GM19455 (cell line): ENCODE measurements around the gene DNAJB13.
"Not testable (repeated sequence)": the region's sequence is repeated elsewhere in the genome, so short reads cannot be mapped to it uniquely, and the experiment has no call there.

ENCODE experiments used
- ATAC-seq: cut with Tn5 transposase; IDR thresholded peaks from one replicate; pipeline ENCODE4 v1.9.1; 2021; ENCODE audit not compliant: unreplicated experiment

Gene DNAJB13

GRCh38 chr11:73976451-73977151, 25.8 kb downstream of the DNAJB13 start:
- no peak for ATAC-seq

GRCh38 chr11:73977856-73978519, 27.2 kb downstream of the DNAJB13 start:
- ATAC-seq: no peak

- no peak for ATAC-seq
These were observed 27.8 kb downstream of the DNAJB13 start for GRCh38 chr11:73978576-73979086.

- ATAC-seq: peak; percentile 40
These were observed 29.5 kb downstream of the DNAJB13 start for GRCh38 chr11:73980001-73980961.

GRCh38 chr11:73981051-73981805, 30.4 kb downstream of the DNAJB13 start:
- ATAC-seq: no peak

GRCh38 chr11:73982595-73982989, 31.8 kb downstream of the DNAJB13 start, which contains the start of gene UCP2:
Gene UCP2, minus strand, starts transcription at chr11:73982843. Its CDS starts 4,465 bp downstream, at chr11:73978378.
- ATAC-seq: peak; percentile 66

GRCh38 chr11:73982990-73983740, 32.3 kb downstream of the DNAJB13 start:
- ATAC-seq: peak; percentile 72

GRCh38 chr11:73983741-73984538, 33.1 kb downstream of the DNAJB13 start:
- ATAC-seq: no peak

- not testable (repeated sequence) for ATAC-seq
These were observed 34.8 kb downstream of the DNAJB13 start for GRCh38 chr11:73985661-73986060.

GRCh38 chr11:73988227-73988626, 37.4 kb downstream of the DNAJB13 start:
- ATAC-seq: no peak

GRCh38 chr11:73989156-73989555, 38.3 kb downstream of the DNAJB13 start:
- ATAC-seq: no peak

GRCh38 chr11:73990730-73991129, 39.9 kb downstream of the DNAJB13 start:
- ATAC-seq: no peak

GRCh38 chr11:73991471-73992006, 40.7 kb downstream of the DNAJB13 start:
- ATAC-seq: no peak

GRCh38 chr11:73995247-73995646, 44.4 kb downstream of the DNAJB13 start:
- ATAC-seq: no peak

GRCh38 chr11:73995731-73996130, 44.9 kb downstream of the DNAJB13 start:
- no peak for ATAC-seq

GRCh38 chr11:73996161-73996747, 45.4 kb downstream of the DNAJB13 start:
- ATAC-seq: no peak

- ATAC-seq: no peak
These were observed 46.4 kb downstream of the DNAJB13 start for GRCh38 chr11:73997120-73997770.
